ENCODE data around the gene SMIM44.

SMIM44 gene

DNA sequence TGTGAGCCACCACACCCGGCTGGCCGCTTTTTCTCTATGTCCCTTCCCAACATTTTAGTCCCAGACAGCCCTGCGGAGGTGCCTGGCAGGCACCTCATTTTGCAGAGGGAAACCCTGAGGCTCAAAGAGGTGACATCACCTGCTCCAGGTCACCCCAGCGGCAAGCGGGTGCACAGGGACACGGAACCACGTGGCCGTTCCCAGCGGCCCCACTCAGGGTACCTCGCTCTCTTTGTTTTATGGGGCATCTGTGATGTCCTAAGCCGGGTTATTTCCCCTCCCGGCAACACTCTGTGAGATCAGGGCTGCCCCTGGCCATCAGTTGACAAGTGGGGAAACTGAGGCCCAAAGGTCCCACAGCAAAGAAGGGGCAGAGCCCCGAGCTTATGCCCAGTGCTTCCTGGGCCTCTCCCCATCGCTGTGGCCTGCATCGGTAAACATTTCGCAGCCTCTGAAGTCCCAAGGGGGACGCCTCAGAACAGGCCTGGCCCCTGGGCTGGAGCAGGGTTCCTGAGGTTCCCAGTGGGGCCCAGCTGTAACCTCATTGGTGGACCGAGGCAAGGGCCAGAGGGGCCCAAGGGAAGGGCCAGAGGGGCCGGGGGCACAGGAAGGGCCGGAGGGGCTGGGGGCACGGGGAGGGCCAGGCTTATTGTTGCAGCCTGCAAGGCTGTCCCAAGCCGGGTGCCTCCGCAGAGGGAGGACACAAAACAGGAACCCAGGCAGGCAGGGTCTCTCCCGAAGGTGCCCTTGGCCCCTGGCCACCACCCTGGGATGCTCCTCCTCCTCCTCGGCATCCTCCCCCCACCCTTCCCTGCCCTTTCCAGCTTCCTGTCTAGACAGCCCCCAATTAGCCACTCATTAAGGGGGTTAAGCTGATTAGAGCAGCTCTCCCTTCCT, 41.9 kb downstream of the SMIM44 start:
- H3K27me3 ChIP-seq (ENCODE audit: low read depth, low read length): no peaks in the 10 kb centered on the region
- H3K4me1 ChIP-seq (ENCODE audit: low read length): no peaks in the 10 kb centered on the region
- H3K27ac ChIP-seq (ENCODE audit: low read length): no peak overlapping the region
- no peak overlapping the region for H3K9ac ChIP-seq (ENCODE audit: low read length)
- no peaks in the 10 kb centered on the region for H3K9me3 ChIP-seq (ENCODE audit: insufficient read depth, low read length)
- H3K4me2 ChIP-seq (ENCODE audit: low read length): no peak overlapping the region
- H3K36me3 ChIP-seq (replicated peaks; ENCODE audit: low read depth, low read length): peaks cover 49% of the 10 kb centered on the region
- no peak overlapping the region for H2AFZ ChIP-seq (ENCODE audit: low read depth, low read length)
- TF ChIP-seq, protein P1, sequence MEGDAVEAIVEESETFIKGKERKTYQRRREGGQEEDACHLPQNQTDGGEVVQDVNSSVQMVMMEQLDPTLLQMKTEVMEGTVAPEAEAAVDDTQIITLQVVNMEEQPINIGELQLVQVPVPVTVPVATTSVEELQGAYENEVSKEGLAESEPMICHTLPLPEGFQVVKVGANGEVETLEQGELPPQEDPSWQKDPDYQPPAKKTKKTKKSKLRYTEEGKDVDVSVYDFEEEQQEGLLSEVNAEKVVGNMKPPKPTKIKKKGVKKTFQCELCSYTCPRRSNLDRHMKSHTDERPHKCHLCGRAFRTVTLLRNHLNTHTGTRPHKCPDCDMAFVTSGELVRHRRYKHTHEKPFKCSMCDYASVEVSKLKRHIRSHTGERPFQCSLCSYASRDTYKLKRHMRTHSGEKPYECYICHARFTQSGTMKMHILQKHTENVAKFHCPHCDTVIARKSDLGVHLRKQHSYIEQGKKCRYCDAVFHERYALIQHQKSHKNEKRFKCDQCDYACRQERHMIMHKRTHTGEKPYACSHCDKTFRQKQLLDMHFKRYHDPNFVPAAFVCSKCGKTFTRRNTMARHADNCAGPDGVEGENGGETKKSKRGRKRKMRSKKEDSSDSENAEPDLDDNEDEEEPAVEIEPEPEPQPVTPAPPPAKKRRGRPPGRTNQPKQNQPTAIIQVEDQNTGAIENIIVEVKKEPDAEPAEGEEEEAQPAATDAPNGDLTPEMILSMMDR (IDR thresholded peaks at IDR 0.05; ENCODE audit: low read depth, low read length): no peak
- TF ChIP-seq EZH2phosphoT487 (IDR thresholded peaks at IDR 0.05; ENCODE audit: low read depth): no peak
- H3K4me3 ChIP-seq (ENCODE audit: low read length): no peak overlapping the region
- H4K20me1 ChIP-seq (ENCODE audit: insufficient read depth, low read length): peaks cover 18% of the 10 kb centered on the region; the same call in 1 of the 2 replicates
- peaks cover 13% of the 10 kb centered on the region; the same call in 1 of the 2 replicates for H3K79me2 ChIP-seq (ENCODE audit: low read length)

DNA sequence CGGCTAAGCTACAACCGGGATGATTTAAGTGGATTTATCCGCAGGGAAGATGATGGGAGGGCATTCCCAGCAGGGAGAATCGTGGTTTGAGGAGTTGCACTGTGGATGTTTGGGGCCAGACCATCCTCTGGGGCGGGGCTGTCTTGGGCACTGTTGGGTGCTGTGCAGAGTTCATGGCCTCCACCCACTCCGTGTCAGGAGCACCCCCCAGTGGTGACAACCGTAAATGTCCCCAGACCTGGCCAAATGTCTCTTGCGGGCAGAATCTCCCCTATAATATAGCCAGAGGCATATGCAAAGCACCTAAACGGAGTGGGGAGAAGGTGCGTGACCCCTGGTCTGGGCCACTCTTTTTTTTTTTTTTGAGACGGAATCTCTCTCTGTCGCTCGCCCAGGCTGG, 43.2 kb downstream of the SMIM44 start:
- peaks cover 12% of the 10 kb centered on the region; the same call in 1 of the 2 replicates for H3K79me2 ChIP-seq (ENCODE audit: low read length)
- H3K4me1 ChIP-seq (ENCODE audit: low read length): peaks cover 5% of the 10 kb centered on the region
- H3K9ac ChIP-seq (ENCODE audit: low read length): no peak overlapping the region
- no peaks in the 10 kb centered on the region for H3K9me3 ChIP-seq (ENCODE audit: insufficient read depth, low read length)
- peaks cover 12% of the 10 kb centered on the region; the same call in 1 of the 2 replicates for H4K20me1 ChIP-seq (ENCODE audit: insufficient read depth, low read length)
- no peak overlapping the region for H2AFZ ChIP-seq (ENCODE audit: low read depth, low read length)
- TF ChIP-seq, protein P1 (IDR thresholded peaks at IDR 0.05; ENCODE audit: low read depth, low read length): peak; percentile 49
- TF ChIP-seq EZH2phosphoT487 (IDR thresholded peaks at IDR 0.05; ENCODE audit: low read depth): no peak
- no peaks in the 10 kb centered on the region for H3K27me3 ChIP-seq (ENCODE audit: low read depth, low read length)
- peaks cover 40% of the 10 kb centered on the region for H3K36me3 ChIP-seq (replicated peaks; ENCODE audit: low read depth, low read length)
- no peak overlapping the region for H3K4me2 ChIP-seq (ENCODE audit: low read length)
- H3K27ac ChIP-seq (ENCODE audit: low read length): no peak overlapping the region
- no peak overlapping the region for H3K4me3 ChIP-seq (ENCODE audit: low read length)

DNA sequence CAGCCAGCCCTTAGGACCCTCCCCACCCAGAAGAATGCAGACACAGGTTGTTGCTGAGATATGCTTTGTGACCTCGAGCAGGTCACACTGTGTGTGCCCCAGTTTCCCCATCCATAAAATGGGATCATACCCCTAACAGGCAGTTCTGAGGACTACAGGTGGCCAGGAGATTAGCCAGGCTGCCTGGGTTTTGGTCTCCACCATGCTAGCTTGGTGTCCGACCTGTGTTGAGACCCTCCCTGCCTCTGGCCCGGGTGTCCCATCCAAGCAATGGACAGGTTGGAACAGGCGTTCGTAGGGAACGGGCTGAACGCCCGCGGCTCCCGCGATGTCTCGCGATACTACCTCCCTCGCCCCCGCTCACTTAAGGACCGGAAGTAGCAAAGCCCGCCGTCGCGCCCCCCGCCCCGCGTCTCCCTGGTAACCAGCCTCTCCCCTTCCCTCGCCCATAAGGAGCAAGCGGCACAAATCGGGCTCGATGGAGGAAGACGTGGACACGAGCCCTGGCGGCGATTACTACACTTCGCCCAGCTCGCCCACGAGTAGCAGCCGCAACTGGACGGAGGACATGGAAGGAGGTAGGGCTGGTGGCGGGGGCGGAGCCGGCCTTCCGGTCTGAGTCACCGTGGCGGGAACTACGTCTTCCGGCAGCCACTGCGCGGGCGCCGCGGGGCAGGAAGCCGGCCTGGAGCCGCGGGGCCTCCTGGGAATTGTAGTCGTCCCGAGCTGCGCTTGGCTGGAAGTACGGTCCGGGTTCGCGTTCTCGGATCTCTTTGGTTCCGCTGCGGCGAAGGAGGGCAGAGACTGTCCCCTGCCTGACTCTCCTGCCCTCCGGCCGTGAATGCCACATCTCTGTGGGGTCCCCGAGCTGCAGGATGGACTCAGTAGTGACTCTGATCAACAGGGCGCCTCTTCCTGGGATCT, 48.3 kb downstream of the SMIM44 start:
- no peaks in the 10 kb centered on the region for H3K9me3 ChIP-seq (ENCODE audit: insufficient read depth, low read length)
- no peak for TF ChIP-seq EZH2phosphoT487 (IDR thresholded peaks at IDR 0.05; ENCODE audit: low read depth)
- TF ChIP-seq, protein P1 (IDR thresholded peaks at IDR 0.05; ENCODE audit: low read depth, low read length): no peak
- peak overlapping the region; percentile 99 for H3K4me2 ChIP-seq (ENCODE audit: low read length)
- H3K27me3 ChIP-seq (ENCODE audit: low read depth, low read length): no peaks in the 10 kb centered on the region
- H3K36me3 ChIP-seq (replicated peaks; ENCODE audit: low read depth, low read length): peaks cover 37% of the 10 kb centered on the region
- no peaks in the 10 kb centered on the region; the same call in 1 of the 2 replicates for H3K79me2 ChIP-seq (ENCODE audit: low read length)
- peaks cover under 1% of the 10 kb centered on the region; the same call in 1 of the 2 replicates for H4K20me1 ChIP-seq (ENCODE audit: insufficient read depth, low read length)
- H3K9ac ChIP-seq (ENCODE audit: low read length): peak overlapping the region; percentile 76
- H3K4me3 ChIP-seq (ENCODE audit: low read length): peak overlapping the region; percentile 84
- H3K4me1 ChIP-seq (ENCODE audit: low read length): peaks cover 10% of the 10 kb centered on the region
- peak overlapping the region; percentile 68 for H3K27ac ChIP-seq (ENCODE audit: low read length)
- peak overlapping the region; percentile 85 for H2AFZ ChIP-seq (ENCODE audit: low read depth, low read length)
